ENCODE measurements around the gene SOAT2.

DNA sequence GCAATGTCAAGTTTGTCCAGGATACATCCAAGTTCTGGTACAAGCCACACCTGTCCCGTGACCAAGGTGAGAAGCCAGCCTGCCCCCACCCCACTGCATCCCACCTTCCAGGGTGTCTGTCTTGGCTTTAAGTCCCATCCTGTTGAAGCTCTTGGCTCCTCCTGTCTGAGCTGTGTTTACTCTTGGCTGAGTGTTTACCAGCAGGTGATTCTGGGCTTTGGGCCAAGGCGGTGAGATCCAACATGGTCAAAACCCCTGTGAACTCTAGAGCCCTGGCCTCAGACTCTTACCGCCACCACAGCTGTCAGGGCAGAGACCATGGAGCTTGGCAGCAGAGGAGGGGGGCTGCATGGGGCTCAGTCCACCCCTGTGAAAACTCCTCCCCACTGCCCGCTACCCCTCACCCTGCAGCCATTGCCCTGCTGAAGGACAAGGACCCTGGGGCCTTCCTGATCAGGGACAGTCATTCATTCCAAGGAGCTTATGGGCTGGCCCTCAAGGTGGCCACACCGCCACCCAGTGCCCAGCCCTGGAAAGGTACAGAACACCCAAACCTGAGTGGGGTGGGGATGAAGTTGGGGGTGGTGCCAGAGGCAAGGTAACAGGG is 41.8 kb upstream of the SOAT2 start:
- TF ChIP-seq POLR2AphosphoS5 (IDR thresholded peaks at IDR 0.05; ENCODE audit: borderline replicate concordance, low read depth, low read length) (no peak), EZH2 (IDR thresholded peaks at IDR 0.05) (no peak), FOXP2 (optimal IDR thresholded peaks at IDR 0.05; ENCODE audit: control extremely low read depth, extremely low read length, insufficient read depth) (no peak)

Measured in SK-N-MC (cell line).